ENCODE data around the gene OSBPL10.

OSBPL10 gene

DNA sequence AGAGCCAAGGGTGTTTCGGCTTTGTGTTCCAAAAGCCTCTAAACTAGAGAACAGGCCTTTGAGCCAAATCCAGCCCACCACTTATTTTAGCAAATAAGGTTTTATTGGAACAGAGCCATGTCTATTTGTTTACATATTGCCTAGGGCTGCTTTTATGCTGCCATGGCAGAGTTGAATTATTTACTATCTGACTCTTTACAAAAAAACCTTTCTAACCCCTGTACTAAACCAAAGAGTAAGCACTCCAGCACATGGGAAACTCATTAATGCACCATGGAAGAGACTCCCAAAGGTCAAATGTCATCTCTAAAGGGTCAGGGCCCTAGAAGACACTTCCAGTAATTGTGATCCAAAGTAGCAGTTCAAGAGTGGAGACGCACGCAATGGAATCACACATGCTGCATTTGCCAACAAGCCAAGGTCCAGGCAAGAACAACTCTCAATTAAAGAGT lies 22.3 kb downstream of the OSBPL10 start:
- no peak for DNase-seq

DNA sequence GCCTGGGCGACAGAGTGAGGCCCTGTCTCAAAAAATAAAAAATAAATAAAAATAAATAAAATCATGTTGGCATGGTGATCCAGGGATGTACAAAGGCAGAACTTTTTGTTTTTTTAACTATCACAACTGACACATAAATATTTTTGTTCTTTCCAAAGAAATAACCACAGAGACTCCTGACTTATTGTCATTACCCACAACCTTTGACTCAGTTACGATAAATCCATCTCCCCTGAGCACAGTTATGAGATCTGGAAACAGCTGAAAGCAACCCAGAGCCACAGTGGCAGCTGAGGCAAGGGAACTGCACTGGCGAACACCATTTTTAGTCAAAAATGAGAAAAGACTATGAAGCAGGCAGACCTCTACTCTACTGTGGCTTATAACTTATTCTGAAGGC lies 24.0 kb downstream of the OSBPL10 start:
- DNase-seq: no peak

DNA sequence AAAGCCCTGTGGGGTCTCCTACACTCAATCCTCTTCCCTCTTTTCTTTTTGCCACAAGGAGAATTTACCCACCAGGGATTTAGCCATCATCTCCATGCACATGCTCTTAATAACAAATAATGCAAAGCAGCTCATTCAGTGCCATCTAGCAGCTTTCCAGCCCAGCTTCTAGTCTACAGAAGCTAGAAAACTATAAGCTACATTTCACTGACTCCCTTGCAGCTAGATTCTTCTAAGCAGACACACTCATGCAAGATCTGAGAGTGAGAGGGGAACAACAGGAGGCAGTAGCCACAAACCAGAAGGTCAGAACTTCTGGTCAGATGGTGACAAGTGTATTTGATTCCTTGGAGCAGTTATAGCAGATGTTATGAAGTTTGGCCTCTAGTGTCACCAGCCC lies 25.5 kb downstream of the OSBPL10 start:
- no peak for DNase-seq

DNA sequence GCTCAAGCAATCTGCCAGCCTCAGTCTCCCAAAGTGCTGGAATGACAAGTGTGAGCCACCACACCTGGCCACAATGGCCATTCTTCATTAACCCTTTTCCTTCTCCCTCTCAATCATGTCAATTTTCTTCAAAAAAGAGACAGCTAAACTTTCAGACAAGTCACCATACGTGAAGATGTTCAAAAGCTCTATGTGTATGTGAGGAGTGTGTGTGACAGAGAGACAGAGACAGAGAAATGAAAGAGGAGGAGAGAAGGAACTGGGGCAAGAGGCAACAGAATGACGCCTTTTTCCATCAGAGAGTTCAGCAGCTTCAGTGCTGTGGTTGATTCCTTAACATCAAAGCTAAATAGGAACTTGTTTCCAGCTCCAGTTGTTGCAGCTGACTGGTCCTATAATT lies 27.4 kb downstream of the OSBPL10 start:
- no peak for DNase-seq

DNA sequence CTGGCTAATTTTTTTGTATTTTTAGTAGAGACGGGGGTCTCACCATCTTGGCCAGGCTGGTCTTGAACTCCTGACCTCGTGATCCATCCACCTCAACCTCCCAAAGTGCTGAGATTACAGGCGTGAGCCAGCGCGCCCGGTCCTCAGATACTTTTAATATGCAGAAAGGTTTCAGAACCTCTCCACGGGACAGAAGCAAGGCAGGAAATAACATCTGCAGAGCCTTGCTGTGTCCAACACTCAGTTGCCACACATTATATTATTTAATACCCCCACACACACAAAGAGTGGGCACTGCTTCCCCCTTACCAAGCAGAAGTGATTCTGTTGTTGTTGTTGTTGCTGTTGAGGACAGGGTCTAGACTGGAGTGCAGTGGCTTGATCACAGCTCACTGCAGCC lies 28.0 kb downstream of the OSBPL10 start:
- no peak for DNase-seq

DNA sequence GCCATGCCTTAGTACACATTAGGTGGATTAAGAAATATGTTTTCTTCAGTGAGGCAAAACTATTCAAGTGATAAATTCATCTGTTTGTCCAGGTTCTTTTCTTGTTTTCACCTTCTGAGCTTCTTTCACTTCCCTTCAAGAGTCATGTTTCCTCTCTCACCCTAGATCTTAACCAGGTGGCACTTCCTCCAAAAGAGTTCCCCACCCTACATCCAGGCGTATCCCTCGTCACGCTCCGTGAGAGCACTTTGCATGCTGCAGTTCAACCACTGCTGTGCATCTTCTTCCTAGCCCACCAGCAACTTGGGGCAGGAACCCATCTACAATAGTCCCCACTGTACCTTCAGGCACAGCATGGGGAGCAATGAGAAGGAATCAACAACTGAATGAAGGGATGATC lies 28.9 kb downstream of the OSBPL10 start:
- DNase-seq: no peak

DNA sequence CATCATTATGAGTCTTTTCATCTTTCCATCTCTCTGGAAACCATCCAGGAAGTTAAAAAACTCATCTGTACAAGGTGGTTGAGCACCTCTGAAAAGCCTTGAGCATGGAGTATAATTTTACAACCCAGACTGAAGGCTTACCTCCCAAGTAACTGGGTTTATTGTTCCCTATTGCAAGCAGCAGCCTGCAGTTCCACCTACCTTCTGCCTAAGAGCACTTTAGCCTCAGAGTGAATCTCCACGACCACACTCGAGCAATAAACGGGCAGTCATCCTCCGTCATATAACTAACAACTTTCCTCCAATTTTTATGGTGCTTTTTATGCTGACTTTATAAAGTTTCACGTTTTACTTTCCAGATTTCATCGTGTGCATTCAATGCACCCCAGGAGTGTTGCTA lies 32.8 kb downstream of the OSBPL10 start:
- no peak for DNase-seq

DNA sequence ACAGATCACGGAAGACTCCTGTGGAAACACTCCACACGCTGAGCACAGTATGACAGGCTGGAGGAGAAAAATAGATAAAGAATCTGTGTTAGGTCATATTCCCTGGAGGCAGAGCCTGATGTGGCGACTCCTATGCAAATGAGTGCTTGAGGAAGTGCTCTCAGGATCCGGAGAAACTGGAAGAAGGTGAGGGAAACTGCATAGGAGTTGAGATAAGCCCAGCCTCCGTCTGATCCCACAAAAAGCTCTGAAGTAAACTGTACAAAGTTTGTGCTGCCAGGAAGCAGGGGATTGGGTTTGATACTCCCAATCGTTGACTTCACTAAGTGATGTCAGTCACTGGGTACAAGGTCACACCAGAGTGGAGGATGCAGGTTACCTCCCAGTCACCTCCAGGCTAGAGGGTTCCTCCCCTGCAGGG lies 33.4 kb downstream of the OSBPL10 start:
- no peak for DNase-seq

DNA sequence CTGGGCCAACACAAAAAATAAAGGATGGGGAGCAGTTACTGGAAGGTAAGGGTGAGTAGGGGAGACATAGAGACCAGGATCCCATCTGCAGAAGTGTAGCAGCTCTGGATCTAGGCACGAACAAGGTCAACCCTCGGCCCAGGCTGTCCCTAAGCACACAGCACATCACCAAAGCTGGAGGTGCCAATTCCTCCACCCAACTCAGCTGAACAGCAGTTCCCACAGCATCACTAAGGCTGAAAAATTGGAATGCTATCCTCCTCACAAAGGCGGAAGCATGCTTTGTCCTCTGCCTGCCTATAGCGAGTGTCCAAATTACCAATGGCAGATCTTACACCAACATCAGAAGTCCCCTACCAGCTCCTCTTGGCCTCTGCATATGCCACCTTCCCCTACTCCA lies 33.9 kb downstream of the OSBPL10 start:
- DNase-seq: no peak

DNA sequence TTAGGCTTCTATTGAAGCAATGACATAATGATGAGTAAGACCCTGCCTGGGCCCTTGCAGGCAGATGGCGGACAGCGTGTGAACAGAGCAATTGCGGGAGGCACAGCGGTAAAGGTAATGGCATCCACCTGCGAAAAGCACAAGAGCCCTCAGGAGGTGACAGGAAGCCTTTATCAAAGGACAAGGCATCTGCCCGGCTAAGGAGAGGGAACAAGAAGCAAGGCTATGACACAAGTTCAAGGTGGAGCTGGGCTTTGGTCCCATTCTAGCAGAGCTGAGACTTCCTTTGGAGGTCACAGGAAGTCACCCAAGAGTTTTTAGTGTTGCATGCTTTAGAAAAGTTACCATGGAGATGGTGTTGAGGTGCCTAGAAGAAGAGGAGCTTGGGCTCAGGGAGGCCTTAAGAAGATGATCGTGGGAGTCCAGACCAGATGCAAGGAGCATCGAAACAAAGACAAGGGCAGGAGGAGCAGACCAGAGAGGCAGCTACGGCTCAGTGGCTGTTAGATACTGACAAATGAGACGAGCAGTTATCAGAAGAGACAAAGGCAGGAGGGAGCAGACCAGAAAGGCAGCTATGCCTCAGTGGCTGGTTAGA lies 34.5 kb downstream of the OSBPL10 start:
- DNase-seq: no peak

DNA sequence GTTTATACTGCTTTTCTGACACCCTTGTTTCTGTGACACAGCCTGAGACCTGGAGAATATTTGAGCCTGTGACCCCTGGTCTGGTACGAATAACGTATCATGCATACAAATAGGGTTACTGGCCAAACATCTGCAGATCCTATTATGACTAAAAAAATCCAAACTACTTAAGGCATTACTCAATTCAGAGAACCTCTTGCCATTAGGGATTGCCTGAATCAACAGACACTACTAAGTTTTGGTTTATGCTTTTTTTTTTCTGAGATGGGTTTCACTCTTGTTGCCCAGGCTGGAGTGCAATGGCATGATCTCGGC lies 35.4 kb downstream of the OSBPL10 start:
- DNase-seq: no peak

DNA sequence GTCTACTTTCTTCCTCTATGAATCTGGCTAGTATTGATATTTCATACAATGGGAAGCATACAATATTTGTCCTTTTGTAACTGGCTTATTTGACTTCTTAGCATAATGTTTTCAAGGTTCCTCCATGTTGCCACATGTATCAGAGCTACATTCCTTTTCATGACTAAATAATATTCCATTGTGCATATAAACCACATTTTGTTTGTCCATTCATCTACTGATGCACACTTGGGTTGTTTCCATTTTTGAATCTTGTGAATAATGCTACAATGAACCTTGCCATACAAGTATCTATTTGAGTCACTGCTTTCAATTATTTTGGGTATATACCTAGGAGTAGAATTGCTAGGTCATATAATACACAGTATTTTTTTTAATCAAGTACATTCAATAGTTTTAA lies 38.0 kb downstream of the OSBPL10 start:
- DNase-seq: no peak

DNA sequence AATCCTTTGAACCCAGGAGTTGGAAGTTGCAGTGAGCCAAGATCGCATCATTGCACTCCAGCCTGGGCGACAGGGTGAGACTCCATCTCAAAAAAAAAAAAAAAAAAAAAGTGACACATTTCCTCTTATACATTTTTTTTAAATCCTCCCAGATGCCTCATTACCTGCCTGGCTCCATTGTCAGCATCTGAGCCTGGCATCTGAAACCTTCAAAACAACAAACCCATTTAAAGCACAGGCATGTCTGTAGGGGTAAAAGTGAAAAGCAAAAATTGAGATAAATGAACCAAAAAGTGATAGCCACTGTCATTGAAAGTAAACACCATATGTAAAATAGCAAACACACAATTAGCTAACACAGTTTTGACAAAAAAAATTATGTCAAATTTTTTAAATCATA lies 38.6 kb downstream of the OSBPL10 start:
- DNase-seq: no peak

DNA sequence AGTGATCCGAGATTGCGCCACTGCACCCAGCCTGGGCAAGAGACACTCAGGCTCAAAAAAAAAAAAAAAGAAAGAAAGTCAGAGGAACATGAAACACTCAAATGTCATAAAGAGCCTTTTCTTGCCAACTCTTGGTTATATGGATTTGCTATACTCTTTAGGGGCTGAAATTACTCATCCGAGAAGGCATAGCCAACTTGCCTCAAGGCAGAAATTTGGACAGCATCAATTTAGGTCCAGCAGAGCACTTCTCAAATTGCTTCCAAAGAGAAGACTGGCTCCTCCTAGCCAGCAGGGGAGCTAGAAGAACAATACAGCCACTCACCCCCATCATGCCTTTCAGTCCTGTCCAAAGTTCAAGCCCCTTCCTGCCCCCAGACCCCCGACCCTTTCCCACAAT lies 43.8 kb downstream of the OSBPL10 start:
- DNase-seq: no peak

DNA sequence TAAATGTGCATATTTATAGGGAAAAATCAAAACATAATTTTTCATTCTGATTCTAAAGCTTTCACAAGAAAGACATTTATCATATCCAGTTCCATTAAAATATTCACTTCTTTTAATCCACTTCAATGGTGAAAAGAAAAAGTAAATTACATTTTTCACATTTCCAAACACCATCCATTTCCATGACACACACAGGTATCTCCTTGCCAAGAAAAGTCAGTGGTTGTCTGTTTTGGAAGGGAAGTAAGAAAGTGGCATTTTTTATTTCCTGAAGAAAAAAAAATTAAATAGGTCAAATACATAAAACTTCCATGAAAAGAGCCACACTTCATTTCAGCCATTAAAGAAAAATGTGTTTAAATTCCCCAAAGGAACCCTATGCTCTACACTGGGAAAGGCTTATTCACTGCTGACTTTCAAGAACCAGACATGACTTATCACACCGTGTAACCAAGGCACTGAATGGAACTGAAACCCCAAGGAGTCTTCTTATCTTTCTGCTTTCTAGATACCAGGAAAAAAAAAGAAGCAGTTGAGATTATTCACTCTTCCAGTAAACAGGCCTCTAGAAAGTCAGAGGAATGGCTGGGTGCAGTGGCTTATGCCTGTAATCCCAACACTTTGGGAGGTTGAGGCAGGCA lies 44.5 kb downstream of the OSBPL10 start:
- DNase-seq: no peak

DNA sequence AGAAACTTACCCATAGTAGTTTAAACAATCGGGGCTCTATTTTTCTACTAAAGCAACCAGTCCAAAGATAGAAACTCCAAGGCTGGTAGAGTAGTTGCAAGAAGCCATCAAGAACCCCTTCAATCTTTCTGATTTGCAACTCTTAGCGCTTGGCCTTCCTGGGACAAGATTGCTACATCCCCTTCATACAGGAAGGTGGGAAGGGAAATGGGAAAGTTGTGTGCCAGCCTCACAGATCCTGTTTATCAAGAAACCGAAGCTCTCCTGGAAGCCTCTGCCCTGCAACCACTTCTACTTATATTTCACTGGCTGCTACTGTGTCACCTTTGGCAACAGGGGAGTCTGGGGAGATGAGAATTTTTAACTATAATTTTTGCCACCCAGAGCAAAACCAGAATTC lies 46.2 kb downstream of the OSBPL10 start:
- no peak for DNase-seq

DNA sequence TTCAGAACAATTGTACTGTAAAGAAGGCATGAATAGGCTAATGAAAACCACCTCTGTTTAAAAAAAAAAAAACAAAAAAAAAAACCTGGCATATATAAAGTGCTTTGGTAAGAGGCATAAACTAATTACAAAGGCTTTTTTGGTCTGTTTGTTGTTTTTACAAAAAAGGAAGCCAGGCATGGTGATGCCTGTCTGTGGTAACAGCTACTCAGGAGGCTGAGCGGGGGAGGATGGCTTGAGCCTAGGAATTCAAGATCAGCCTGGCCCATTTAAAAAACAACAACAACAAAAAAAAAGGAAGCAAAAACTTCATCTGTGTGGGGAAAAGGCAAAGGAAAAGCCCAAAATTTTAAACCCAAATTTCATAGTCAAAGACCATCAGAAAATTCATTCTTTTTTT lies 47.0 kb downstream of the OSBPL10 start:
- DNase-seq: no peak

DNA sequence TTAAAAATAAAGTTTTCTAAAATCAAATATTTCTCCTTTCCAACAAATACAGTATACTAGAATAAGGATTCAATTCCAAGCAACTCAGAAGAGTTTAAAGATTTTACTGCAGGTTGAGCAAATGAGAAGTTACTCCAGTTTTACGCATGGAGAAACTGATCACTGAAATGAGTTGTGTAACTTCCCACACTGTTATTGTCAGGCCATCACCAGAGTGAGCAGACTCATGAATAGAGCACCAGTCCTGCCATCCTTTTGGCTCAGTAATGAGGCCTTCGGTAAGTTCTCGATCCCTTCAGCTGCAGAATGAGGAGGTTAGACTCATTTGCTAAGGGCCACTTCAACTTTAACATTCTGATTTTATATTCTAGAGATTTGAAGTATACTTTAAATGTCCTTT lies 48.1 kb downstream of the OSBPL10 start:
- DNase-seq: no peak

DNA sequence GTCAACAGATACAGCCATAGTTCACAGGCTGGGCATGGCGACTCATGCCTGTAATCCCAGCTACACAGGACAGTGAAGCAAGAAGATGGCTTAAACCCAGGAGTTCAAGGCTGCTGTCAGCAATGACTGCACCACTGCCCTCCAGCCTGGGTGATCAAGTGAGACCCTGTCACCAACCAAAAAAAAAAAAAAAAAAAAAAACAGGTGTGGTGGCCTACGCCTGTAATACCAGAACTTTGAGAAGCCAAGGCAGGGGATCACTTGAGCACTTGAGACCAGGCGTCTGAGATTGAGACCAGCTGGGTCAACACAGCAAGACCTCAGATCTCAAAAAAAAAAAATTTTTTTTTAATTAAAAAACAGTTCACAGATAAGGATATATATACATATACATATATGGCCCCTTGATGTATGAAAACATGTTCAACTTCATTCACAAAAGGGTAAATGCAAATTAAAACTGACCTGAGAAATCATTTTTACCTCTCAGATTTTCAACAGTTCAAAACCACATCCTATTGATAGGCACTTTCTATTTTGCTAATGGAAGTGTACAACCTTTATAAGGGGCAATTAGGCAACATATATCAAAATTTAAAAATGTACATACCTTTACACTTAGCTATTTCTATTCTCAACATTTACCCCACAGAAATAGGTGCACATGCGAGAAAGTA lies 51.1 kb downstream of the OSBPL10 start:
- DNase-seq: no peak

DNA sequence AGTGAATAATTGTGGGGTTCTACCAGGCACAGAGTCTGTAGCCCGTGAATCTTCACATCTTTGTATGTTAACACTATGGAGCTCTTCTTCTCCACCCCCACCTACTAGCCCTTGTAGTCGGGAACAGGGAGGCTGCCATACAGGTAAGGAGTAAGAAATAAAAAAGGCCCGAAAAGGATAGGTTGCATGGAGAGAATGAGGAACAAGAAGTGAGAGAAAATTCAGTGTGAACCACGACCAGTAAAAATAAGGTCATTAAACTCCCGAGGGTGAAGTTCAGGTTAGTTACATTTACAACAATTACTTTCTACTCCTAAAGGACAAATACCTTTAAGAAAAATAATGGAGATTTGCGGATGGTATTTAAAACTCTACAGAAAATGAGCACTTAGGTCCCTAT lies 53.3 kb downstream of the OSBPL10 start:
- DNase-seq: no peak

DNA sequence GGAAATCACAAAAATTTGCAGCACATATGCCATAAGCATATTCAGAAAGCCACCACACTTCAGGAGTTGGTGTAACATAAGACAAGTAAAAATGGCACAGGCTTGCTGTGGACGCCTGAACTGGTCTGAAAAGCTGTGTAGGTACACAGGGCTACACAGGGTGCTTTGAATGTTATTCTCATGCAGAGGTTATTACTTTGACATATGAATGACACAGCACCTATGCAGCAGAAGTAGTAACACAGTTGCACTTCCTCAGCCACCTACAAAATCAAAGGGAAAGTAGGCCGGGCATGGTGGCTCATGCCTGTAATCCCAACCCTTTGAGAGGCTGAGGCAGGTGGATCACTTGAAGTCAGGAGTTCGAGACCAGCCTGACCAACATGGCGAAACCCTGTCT lies 54.5 kb downstream of the OSBPL10 start:
- no peak for DNase-seq

DNA sequence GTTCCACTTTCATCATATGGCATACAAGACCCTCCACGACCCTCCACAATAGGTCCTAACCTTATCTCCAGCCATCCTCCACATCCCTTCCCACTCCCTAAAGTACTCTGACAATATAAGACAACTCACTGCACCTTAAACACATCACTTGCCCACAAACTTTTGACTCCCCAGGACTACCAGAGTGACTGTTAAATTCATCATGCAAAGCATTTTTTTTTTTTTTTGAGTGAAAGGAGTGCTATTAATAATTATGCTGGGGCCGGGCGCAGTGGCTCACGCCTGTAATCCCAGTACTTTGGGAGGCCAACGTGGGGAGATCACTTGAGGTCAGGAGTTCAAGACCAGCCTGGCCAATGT lies 55.8 kb downstream of the OSBPL10 start:
- no peak for DNase-seq

DNA sequence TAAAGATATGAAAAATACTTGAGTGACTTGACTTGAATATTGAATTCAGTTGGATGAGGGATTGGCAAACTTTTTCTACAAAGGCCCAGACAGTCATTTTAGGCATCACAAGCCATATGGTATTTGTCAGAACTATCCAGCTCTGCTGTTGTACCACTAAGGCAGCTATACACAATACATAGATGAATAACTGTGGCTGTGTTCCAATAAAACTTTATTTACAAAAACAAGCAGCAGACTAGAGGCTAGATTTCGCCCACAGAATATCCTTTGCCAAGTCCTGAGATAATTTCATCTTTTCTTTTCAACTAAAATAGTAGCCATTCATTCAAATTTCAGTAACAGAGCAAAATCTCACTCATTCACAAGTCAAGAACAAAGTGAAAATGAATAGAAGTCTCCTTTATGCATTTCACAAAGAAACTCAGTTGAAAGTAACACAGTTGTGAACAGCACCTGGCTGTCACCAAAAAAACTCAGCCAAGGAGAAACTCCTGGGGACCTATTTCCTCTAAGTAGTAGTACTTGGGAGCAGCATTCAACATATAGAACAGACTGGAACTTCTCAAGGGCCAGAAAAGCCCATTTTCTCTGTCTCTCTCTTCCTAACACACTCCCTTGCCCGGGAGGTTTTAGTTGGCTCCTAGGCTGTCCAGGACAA lies 56.3 kb downstream of the OSBPL10 start:
- no peak for DNase-seq

DNA sequence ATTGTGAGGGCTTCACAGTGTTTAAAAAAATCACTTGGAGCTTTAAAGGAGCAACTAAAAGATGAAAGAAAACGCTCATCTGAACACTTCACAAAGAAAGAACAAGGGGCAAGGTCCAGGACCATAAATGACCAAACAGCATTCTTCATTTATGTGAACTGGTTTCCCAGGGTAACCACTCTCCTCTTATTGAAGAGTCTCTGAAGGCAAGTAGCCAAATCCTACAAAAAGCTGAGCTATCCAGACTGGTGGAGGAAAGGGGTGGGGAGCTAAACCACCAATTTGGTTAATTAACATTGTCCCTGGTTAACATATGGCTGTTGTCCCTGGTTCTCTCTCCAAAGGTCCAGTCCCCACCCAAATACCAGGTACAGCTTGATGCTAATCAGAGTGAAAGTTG lies 58.1 kb downstream of the OSBPL10 start:
- no peak for DNase-seq
